Neuronal stem cell (in vitro differentiated cells): Measurements from ENCODE around the gene ZNF670.

Experiments
- DNase-seq: peaks from one replicate; pipeline ENCODE4 v3.0.0-alpha.2; 2013; ENCODE audit warnings: low spot score
- H2AFZ ChIP-seq: one replicate; pipeline ENCODE4 v1.6.1; 2013; ENCODE audit warnings: mild to moderate bottlenecking, low read length, inconsistent platforms
- H2AK5ac ChIP-seq: 2 replicates; pipeline ENCODE4 v1.6.1; 2013; ENCODE audit warnings: low read depth, mild to moderate bottlenecking, inconsistent platforms, low read length, moderate library complexity, mixed read lengths
- H2BK120ac ChIP-seq: 2 replicates; pipeline ENCODE4 v1.6.1; 2013; ENCODE audit warnings: low read depth, mild to moderate bottlenecking, inconsistent platforms, low read length, moderate library complexity, mixed read lengths
- H2BK12ac ChIP-seq: one replicate; pipeline ENCODE4 v1.6.1; 2013; ENCODE audit warnings: low read length, inconsistent platforms
- H2BK15ac ChIP-seq: 2 replicates; pipeline ENCODE4 v1.6.1; 2013; ENCODE audit warnings: mild to moderate bottlenecking, low read length, inconsistent platforms, mixed read lengths
- H2BK5ac ChIP-seq: one replicate; pipeline ENCODE4 v1.6.1; 2013; ENCODE audit warnings: inconsistent platforms, mild to moderate bottlenecking, low read length, moderate library complexity
- H3K14ac ChIP-seq: one replicate; pipeline ENCODE4 v1.6.1; 2013; ENCODE audit warnings: low read length, inconsistent platforms
- H3K18ac ChIP-seq: 2 replicates; pipeline ENCODE4 v1.6.1; 2013; ENCODE audit warnings: low read length, inconsistent platforms
- H3K23ac ChIP-seq: 2 replicates; pipeline ENCODE4 v1.6.1; 2013; ENCODE audit warnings: low read depth, mild to moderate bottlenecking, mixed read lengths, low read length, inconsistent platforms; ENCODE audit not compliant: poor library complexity
- H3K27ac ChIP-seq: replicated peaks from 3 replicates; pipeline ENCODE4 v1.5.1; 2013; ENCODE audit warnings: low read length, inconsistent platforms
- H3K27me3 ChIP-seq, 3 experiments: 2 replicates each; pipeline ENCODE4 v1.6.1; 2013; ENCODE audit warnings: low read length in 3 of 3, mild to moderate bottlenecking in 2 of 3, inconsistent platforms in 1 of 3, low read depth in 1 of 3, mixed read lengths in 1 of 3, moderate library complexity in 1 of 3; ENCODE audit not compliant: control insufficient read depth in 3 of 3, insufficient read depth in 3 of 3
- H3K36me3 ChIP-seq, 2 donors: replicated peaks in 1 of 2; 2 replicates each; pipeline ENCODE4 v1.6.1; 2013; ENCODE audit warnings: low read length in 2 of 2; ENCODE audit not compliant: control insufficient read depth in 2 of 2, insufficient read depth in 2 of 2
- H3K4ac ChIP-seq: 2 replicates; pipeline ENCODE4 v1.6.1; 2013; ENCODE audit warnings: inconsistent platforms, mild to moderate bottlenecking, low read length, moderate library complexity
- H3K4me1 ChIP-seq, 2 donors: 1 replicate in 1 of 2; 2 replicates in 1 of 2; pipeline ENCODE4 v1.6.1; 2013; ENCODE audit warnings: low read length in 2 of 2, low read depth in 1 of 2; ENCODE audit not compliant: control insufficient read depth in 2 of 2, insufficient read depth in 1 of 2
- H3K4me2 ChIP-seq: one replicate; pipeline ENCODE4 v1.6.1; 2013; ENCODE audit warnings: mild to moderate bottlenecking, low read length, inconsistent platforms; ENCODE audit not compliant: insufficient read depth, poor library complexity, severe bottlenecking
- H3K4me3 ChIP-seq, 2 donors: 2 replicates each; pipeline ENCODE4 v1.5.1; 2013; ENCODE audit warnings: low read length in 2 of 2, mild to moderate bottlenecking in 2 of 2, inconsistent platforms in 1 of 2, moderate library complexity in 1 of 2
- H3K79me1 ChIP-seq: one replicate; pipeline ENCODE4 v1.6.1; 2013; ENCODE audit warnings: low read depth, mild to moderate bottlenecking, inconsistent platforms, low read length, moderate library complexity
- H3K9ac ChIP-seq: one replicate; pipeline ENCODE4 v1.6.1; 2013; ENCODE audit warnings: mild to moderate bottlenecking, low read depth, low read length, inconsistent platforms; ENCODE audit not compliant: poor library complexity
- H3K9me3 ChIP-seq, 2 donors: replicated peaks in 1 of 2; 2 replicates each; pipeline versions ENCODE3 to v1.6.1; 2013; ENCODE audit warnings: low read length in 2 of 2, mild to moderate bottlenecking in 2 of 2, inconsistent platforms in 1 of 2, low read depth in 1 of 2, mixed read lengths in 1 of 2, moderate library complexity in 1 of 2; ENCODE audit not compliant: control insufficient read depth in 2 of 2, insufficient read depth in 1 of 2
- H4K8ac ChIP-seq: one replicate; pipeline ENCODE4 v1.6.1; 2013; ENCODE audit warnings: low read depth, mild to moderate bottlenecking, inconsistent platforms, low read length, moderate library complexity
- H4K91ac ChIP-seq: one replicate; pipeline ENCODE4 v1.6.1; 2013; ENCODE audit warnings: low read length, low read depth, mild to moderate bottlenecking, inconsistent platforms; ENCODE audit not compliant: poor library complexity
- WGBS, 2 donors: extraction: QIAGEN DNeasy Blood & Tissue Kit; methylation state at CpG; one replicate each; pipeline ENCODE4 v1.1.7; 2013; ENCODE audit warnings: missing lambda C conversion rate in 2 of 2, mixed read lengths in 1 of 2; ENCODE audit not compliant: insufficient read length in 2 of 2, insufficient replicate concordance in 1 of 2; ENCODE audit errors: extremely low coverage in 2 of 2; 5-methylcytosine and 5-hydroxymethylcytosine counted together

Gene ZNF670

GRCh38 chr1:247079141-247079874, 697 bp upstream of the ZNF670 start:
- H2AK5ac ChIP-seq: no peak overlapping the region
- peak overlapping the region; percentile 59 to 83 for H3K4me3 ChIP-seq
- no peak overlapping the region for H3K4ac ChIP-seq
- H3K36me3 ChIP-seq: peaks cover 9 to 19% of the 10 kb centered on the region in 2 donors
- H3K9ac ChIP-seq: no peak overlapping the region
- no peak overlapping the region for H4K91ac ChIP-seq
- DNase-seq: peak; percentile 4
- H3K14ac ChIP-seq: no peak overlapping the region
- no peak overlapping the region for H3K18ac ChIP-seq
- no peaks in the 10 kb centered on the region for H3K4me1 ChIP-seq
- H2BK5ac ChIP-seq: no peak overlapping the region
- no peaks in the 10 kb centered on the region for H3K27me3 ChIP-seq
- no peak overlapping the region for H2BK120ac ChIP-seq
- H3K27ac ChIP-seq: no peak overlapping the region
- no peak overlapping the region for H4K8ac ChIP-seq
- H3K79me1 ChIP-seq: peaks cover 2% of the 10 kb centered on the region
- H2BK15ac ChIP-seq: no peak overlapping the region
- 100% methylated on average over 1 of the region's 23 CpGs; no CpG with 5 or more reads in 1 of the 2 donors for WGBS, 2 donors
- peak overlapping the region; percentile 95 for H2AFZ ChIP-seq
- H3K9me3 ChIP-seq: peaks cover 9 to 39% of the 10 kb centered on the region in 2 donors
- H2BK12ac ChIP-seq: no peak overlapping the region
- no peak overlapping the region for H3K23ac ChIP-seq
- H3K4me2 ChIP-seq: no peak overlapping the region

DNA sequence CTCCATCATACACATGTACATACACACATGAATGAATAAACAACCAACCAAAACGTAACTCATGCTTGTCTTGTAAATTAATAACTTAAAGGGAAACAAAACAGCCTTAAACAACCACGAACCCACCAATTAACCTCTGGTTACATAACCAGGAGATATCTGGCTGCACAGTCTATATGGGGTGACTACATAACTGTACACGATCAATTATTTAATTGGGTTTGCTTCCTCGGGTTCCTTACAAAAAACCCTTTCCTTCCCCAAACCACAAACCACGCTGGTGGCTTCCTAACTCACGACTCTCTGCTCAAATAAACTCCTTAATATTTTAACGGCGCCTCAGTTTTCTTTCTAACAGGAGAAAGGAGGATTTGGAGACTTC, 744 bp downstream of the ZNF670 start:
- H2BK15ac ChIP-seq: no peak overlapping the region

DNA sequence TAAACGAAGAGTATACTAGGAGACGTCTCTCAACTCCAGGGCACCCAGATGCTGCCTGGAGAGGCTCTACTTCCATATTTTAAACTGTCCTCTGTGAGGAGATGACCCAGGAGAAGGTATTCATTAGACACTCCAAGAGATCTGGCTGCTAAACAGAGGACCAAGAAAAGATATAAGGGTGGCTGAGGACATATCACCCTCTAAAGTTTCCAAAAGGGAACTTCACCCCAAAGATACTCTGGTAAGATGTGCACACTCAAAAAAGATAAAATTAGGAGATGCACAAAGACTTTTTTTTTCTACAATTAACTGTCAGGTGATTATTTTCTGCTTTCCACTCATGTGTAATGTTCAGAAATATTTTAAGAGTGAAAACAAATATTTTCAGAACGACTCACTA, 1.4 kb downstream of the ZNF670 start:
- Histone ChIP-seq H2AK5ac (no peak overlapping the region), H3K4me3 (peak overlapping the region in 1 of 2 donors; percentile 83), H3K79me1 (peaks cover 2% of the 10 kb centered on the region), H4K8ac (no peak overlapping the region), H3K27me3 (no peaks in the 10 kb centered on the region), H3K14ac (no peak overlapping the region), H2BK12ac (no peak overlapping the region), H3K36me3 (peaks cover 9 to 29% of the 10 kb centered on the region in 2 donors), H3K9me3 (peaks cover 17 to 51% of the 10 kb centered on the region in 2 donors), H3K4me1 (no peaks in the 10 kb centered on the region), H2BK120ac (no peak overlapping the region), H4K91ac (no peak overlapping the region), H3K23ac (no peak overlapping the region), H3K4ac (no peak overlapping the region), H3K18ac (no peak overlapping the region), H3K9ac (no peak overlapping the region), H3K27ac (no peak overlapping the region), H2AFZ (no peak overlapping the region), H2BK5ac (no peak overlapping the region), H3K4me2 (no peak overlapping the region), H2BK15ac (no peak overlapping the region)
- DNase-seq: no peak
- no CpG with 5 or more reads among the region's 3 CpGs for WGBS, 2 donors

More for the DNA sequence above, 744 bp downstream of the ZNF670 start:
- Histone ChIP-seq H3K36me3 (peaks cover 9 to 29% of the 10 kb centered on the region in 2 donors), H3K79me1 (peaks cover 2% of the 10 kb centered on the region), H3K27me3 (no peaks in the 10 kb centered on the region), H3K27ac (no peak overlapping the region), H2AK5ac (peak overlapping the region; percentile 61), H2AFZ (peak overlapping the region; percentile 95), H3K4ac (no peak overlapping the region), H3K18ac (peak overlapping the region; percentile 98), H3K4me3 (peak overlapping the region; percentile 83 to 96), H3K4me1 (no peaks in the 10 kb centered on the region), H3K23ac (peak overlapping the region; percentile 34), H2BK120ac (no peak overlapping the region), H3K14ac (peak overlapping the region; percentile 84), H4K8ac (no peak overlapping the region), H2BK12ac (no peak overlapping the region), H2BK5ac (peak overlapping the region; percentile 82), H3K9me3 (peaks cover 17 to 53% of the 10 kb centered on the region in 2 donors), H4K91ac (no peak overlapping the region), H3K4me2 (peak overlapping the region; percentile 71), H3K9ac (no peak overlapping the region)
- WGBS, 2 donors: no CpG with 5 or more reads among the region's 8 CpGs
- DNase-seq: no peak

DNA sequence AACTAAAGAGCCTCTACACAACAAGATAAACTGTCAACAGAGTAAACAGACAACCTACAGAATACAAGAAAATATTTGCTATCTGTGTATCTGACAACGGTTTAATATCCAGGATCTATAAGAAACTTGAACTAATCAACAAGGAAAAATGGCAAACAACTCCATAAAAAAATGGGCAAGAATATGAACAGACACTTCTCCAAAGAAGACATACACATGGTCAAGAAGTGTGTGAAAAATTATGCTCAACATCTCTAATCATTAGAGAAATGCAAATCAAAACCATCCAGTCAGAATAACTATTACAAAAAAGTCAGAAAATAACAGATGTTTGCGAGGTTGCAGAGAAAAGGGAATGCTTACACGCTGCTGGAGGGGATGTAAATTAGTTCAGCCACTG, 8.0 kb downstream of the ZNF670 start:
- Histone ChIP-seq H2AK5ac (no peak overlapping the region), H4K91ac (no peak overlapping the region), H2BK15ac (no peak overlapping the region), H2BK5ac (no peak overlapping the region), H3K4me3 (no peak overlapping the region), H3K23ac (no peak overlapping the region), H3K4ac (no peak overlapping the region), H3K4me1 (no peaks in the 10 kb centered on the region), H4K8ac (no peak overlapping the region), H3K27me3 (no peaks in the 10 kb centered on the region), H2BK12ac (no peak overlapping the region), H2AFZ (no peak overlapping the region), H2BK120ac (no peak overlapping the region), H3K79me1 (peaks cover 7% of the 10 kb centered on the region), H3K4me2 (no peak overlapping the region), H3K18ac (no peak overlapping the region), H3K27ac (no peak overlapping the region), H3K9me3 (peaks cover 25 to 79% of the 10 kb centered on the region in 2 donors), H3K36me3 (peaks cover 9 to 27% of the 10 kb centered on the region in 2 donors), H3K14ac (no peak overlapping the region), H3K9ac (no peak overlapping the region)
- WGBS, 2 donors: no CpG with 5 or more reads among the region's 3 CpGs
- no peak for DNase-seq
